HG03108 (cell line): ENCODE measurements around the gene CAMTA1.

Experiments
- ATAC-seq: cut with Tn5 transposase; IDR thresholded peaks from one replicate; pipeline ENCODE4 v1.9.1; 2021; ENCODE audit warnings: moderate library complexity; ENCODE audit not compliant: unreplicated experiment

Gene CAMTA1

DNA sequence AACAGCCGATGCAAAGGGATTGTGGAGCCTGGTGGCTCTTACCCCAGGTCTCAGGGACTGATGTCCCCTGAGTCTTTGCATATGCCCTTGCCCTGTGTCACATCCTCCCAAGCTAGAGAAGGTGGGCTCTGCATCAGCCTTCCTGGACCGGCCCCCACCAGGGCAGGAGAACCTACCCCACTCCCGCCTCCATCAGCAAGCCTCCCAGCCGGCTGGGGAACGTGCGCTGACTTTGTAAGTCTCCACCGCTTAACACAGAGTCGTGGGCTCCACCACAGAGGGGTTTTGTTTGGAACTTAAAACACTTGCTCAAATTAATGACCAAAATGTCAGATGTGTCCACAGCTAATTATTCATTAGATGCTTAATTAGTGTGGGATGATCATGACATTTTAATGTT lies 730.6 kb downstream of the CAMTA1 start:
- ATAC-seq: no peak

DNA sequence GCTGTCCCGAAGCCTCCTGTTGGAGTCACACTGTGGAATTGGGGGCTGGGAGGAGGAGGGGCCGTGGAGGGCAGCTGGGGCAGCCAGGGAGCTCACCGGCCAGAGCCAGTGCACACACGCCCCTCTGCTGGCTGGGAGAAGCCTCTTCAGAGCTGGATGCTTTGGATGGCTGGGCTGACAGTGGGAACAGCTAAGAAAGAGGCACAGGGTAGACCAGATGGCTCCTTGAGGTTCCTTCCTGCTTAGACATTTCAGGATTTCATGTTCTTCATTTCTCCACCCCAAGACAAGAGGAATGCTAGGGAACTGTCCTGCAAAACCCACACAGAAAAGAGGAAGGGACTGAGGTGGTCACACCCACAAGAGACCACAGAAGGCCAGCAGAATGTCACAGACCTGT lies 731.1 kb downstream of the CAMTA1 start:
- ATAC-seq: no peak

DNA sequence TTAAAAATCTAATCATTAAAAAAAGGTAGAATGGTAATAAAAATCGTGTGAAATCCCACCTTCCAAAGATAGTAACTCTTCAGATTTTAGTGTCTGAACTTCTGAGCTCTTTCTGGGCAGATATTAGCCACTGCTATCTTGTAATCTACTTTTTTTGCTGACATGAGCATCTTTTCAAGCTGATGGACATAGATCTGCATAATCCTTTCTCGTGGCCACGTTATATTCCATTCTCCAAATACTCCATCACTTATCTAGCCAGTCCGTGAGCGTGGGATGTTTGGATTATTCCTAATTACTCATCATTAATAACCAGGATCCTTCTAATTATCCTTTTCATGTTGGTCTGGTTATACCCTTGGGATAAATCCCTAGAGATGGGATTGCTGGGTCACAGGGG lies 731.7 kb downstream of the CAMTA1 start:
- no peak for ATAC-seq

DNA sequence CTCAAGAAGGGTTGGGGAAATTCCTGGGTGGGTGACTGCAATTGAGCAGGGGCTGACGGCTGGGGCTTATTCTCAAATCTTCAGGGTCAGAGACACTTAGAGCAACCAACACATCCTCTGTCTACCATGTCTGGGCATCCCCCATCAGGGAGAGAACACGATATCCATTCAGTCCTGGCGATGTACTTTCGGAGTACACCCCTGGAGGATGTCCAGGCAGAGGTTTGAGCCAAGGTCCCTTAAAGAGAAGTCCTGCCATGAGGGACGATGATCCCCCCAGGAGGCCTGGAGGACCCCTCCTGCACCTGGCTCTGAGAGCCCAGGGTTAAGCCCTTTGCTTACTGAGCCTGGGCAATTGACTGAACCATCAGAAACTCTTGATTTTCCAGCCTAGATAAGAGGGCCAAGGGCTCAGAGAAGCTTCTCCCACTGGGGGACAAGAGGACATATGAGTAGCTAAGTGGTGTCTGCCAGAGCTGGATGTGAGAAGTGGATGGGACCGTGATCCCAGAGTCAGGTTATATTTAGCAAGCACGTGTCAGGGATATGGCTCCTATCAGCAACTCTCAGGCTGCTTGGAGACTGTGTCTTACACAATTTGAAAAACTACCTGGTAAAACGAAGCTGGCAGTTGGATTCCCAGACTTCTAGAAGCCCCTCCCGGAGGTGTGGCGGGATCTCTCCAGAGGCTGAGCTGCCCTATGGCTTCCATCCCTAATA lies 732.5 kb downstream of the CAMTA1 start:
- ATAC-seq: no peak

DNA sequence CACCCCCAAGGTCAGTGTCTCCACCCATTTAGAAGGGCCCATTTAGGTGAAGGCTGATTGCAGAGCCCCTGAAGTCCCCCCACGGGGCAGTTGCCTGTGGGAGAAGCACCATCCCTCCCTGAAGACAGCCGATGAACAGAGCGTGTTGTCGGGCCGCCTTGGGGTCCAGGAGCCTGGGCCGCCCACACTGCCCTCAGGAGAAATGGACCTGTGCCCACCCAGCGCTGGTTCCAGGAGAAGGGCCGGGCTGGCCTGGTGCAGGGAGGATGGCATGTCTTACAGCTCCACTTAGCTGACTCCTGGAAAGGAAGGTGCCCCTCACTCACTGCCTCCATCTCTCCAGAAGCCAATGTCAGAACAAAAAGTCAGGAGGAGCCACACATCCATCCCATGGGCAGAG lies 733.2 kb downstream of the CAMTA1 start:
- no peak for ATAC-seq

DNA sequence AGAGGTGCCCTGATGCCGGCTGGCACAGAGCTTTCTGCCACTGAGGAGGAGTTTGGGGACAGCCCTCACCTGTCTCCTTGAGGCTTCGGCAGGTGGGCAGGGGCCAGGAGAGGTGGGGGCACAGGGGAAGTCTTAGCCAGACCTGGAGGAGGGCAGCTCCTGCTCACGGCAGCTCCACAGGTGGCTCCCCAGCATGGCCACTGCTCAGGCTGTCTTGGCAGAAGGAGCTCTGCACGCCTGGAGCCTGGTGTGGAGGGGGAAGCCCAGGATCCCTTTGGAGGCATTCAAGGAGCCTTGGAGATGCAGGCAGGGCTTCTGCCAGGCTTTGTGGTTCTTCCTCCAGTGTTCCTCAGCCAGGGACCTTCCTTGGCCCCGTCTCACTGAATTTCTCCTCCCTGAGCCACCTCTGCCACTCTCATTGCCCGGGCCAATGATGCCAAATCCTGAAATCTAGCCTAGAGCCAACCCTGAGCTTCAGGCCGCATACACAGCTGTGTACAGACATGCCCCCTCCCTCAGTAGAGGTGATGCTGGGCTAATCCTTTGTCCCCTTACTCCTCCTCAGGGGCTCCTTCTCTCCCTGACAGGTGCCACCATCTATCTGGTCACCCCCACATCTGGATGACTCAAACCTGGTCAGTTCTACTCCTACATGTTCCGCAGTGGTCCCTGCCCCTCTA lies 734.1 kb downstream of the CAMTA1 start:
- no peak for ATAC-seq

DNA sequence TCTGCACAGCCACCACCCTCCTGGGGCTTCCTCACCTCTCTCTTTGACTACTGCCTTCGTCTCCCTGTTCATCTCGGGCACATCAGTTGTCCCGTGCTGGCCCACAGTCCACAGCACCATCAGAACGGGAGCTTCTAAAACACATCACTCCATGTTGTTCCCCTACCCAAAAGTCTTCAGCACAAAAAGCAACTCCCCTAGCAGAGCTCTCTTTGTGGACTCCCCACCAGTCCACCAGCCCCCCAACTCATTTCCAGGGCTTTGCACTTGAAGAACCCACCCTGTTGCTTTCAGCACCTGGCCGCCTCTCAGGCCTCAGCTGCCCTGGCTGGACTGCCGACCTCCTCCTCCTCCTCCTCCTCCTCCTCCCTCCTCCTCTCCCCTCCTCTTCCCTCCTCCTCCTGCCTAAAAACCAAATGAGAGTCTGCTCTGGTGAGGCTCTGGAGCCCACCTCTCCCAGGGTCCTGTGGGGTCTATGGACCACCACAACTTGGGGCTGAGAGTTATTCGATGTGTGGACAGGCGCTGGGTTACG lies 734.7 kb downstream of the CAMTA1 start:
- no peak for ATAC-seq

DNA sequence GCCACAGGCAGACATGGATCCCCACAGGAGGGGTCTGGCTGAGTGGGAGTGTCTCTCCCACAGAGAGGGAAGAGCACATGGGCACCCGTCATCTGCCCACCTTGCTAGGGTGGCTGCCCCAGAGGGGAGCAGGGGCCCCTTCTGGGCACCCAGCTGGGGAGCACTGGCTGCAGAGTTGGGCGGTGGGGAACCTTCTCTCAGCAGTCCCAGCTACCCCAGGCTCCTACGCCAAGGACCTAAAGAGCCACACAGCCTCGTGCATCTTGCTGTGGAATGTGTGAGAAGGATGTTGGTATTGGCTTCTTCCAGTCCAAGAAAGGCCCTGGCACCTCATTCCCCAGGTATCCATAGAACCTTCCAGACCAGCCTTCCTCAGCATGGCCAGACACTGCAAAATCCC lies 735.2 kb downstream of the CAMTA1 start:
- ATAC-seq: no peak

DNA sequence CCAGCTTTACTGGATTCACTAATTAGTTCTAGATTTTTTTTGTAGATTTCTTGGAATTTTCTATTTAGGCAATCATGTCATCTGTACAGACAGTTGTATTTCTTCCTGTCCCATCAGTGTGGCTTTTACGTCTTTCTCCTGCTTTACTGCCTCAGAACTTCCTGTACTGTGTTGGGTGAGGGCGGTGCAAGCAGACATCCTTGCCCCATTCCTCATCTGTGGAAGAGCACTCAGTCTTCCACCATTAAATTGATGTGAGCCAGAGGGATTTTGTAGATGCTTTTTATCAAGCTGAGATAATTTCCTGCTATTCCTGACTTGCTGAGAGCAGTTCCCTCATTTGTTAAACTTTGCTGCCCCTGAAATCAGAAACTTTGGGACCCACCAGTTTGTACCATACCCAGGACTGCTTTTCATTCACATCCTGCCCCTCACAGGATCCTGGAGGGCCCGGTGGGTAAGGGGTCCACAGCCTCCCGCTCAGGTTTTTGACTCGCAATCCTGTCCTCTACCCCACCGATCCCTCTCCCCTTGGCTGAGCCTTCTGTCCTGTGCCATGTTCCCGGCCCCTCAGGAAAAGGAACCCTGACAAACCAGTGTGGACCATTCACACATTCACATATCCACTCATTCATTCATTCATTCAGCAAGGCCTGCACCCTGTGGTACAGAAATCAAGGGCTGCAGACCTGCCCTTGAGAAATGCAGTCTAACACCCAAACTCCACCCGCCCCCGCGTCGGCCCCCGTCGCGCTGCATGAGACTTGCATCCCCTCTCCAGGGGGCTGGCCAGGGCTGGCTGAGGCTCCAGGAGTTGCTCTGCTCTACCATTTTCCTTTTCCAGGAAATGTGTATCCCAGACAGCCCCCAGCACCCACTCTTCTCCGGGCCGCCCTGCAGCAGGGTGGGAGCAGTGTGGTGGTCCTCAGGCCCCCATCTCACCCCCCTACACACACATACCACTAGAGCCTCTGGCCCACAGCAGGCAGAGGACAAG lies 739.4 kb downstream of the CAMTA1 start:
- no peak for ATAC-seq

DNA sequence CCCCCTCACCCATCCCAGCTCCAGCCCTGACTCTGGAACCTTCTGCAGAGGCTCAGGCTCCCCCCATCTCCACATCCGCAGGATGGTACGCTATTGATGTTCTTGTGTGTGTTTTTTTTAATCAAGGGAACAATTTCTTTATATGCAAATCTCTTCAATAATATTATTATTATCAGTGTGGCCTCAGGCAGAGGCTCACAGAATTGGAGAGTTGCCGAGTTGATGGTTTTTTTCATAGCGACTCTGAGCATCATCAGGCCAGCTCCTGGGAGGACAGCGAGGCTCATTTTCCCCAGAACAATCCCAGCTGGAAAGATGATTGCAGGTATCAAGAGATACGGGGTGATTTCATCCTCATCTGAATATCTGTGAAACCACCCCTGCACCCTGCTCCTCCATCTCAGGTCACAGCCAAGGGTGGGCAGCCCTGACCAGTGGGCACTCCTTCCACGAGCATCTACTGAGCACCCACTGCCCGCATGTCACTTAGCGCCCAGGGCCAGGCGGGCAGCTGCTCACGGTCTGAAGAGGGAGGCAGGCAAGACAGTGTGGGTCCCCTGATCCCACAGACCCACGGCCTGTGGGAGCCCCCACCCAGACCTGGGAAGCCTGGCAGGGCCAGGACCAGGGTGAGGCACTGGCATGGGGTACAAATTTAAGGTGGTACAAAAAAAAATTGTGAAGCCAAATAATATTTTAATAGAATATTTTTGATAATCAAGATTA lies 740.2 kb downstream of the CAMTA1 start:
- ATAC-seq: no peak

DNA sequence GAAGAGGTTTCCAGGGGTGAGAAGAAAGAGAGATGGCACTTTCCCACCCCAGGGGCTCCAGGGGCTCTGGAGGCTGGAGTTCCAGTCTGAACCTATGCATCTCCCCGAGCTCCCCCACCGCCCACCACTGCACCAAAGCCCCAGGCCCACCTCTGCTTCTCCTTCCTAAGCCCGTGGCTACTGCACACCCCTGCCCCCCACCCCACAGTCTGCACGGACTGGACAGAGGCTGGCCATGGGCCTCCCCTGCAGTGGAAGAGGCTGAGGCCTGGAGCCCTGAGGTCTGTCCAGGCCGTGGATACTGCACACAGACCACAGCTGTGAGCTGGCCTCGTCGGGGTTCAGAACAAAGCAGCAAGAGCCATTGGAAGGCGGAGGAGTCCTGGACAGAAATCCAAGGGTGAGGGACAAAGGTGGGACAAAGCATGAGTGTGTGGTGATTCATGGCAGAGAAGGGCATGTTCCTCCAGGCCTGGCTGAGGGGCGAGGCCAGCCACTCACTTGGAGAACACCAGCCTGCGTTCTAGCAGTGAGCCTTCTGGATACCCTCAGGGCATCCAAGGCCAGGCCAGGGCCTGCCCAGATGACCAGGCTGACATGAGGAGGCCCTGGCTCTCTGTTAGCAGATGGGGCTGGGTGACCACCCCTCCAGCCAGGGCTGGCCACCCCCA lies 741.1 kb downstream of the CAMTA1 start:
- ATAC-seq: no peak

DNA sequence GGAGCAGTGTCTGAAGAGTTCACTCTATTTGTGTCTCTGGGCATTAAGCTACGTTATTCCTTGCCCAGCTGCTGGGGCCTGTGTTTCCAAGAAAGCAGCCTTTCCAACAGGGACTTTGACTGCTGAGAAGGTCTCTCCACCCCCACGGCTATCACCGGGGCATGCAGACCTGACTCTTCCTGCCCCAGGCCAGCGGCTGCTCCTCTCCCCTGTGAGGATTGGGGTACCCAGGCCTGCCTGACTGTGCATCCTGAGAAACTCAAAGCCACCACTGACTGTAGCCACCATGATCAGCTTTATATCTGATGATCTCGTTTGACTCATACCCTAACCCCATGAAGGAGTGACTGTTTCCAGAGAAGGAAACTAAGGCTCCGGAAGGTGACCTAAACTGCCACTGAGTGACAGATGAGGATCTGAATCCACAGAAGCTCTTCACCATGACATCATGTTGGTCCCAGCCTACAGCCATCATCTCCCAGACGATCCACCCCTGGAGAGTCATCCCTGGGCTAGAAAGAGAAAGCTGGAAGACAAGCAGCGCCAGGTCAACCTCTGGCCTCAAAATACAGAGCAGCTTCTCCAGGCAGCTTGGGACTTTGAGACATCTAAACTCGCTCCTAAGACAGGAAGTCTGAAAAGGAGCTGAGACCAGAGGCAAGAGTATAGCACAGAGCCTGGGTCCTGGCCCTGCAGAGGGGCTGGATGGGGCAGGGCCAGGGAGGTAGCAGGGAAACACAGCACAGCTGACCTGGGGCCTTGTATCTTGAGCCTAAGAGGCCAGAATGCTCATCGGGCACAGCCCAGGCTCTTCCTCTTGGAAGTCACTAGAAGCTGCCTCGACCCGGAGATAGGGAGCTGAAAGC lies 741.8 kb downstream of the CAMTA1 start:
- ATAC-seq: no peak

DNA sequence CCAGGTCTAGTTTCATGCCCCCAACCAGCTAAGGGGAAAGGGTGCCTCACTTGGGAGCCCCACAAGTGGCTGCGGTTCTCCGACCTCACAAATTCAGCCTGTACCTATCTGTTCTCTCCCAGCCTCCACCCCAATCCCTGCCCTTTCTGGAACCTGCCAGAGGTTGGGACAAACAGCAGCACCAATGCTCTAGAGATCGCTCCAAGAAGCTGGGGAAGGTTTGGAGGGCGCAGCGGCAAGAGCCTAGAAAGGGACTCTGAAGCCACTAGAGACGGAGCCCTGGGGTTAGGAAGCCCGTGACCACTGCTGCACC lies 742.4 kb downstream of the CAMTA1 start:
- no peak for ATAC-seq

DNA sequence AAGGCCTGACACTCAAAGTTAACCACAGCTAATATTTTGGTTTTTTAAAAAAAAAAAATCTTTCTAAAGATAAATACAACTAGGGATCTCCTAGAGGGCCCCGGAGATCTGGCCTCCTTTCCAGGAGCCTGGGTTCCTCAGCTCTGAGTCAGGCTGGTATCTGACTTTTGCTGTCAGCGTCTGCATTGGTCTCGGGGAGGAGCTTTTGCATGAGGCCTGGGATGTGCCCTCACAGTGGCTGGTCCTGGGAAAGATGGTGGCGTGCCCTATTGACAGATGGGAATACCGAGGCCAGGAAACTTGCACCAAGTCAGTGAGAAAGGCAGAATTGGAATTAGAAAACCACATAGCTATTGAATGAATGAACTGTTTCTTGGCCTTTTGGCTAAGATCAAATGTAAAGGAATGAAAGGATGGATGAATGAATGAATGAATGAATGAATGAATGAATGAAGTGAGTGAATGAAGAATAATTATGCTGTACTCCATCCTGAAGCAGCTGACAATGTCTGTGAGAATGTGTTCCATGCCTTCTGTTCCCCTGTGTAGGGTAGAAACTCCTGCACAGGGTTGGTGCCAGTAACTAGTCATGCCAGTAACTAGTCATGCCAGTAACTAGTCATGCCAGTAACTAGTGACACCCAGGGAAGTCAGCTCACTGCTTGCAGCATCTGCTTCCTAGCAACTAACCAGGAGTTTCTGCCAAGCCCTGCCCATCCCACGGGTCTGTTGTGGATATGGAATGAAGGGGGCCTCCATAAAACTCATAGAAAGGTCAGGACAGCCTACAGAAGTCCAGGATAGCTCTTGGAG lies 743.3 kb downstream of the CAMTA1 start:
- no peak for ATAC-seq

DNA sequence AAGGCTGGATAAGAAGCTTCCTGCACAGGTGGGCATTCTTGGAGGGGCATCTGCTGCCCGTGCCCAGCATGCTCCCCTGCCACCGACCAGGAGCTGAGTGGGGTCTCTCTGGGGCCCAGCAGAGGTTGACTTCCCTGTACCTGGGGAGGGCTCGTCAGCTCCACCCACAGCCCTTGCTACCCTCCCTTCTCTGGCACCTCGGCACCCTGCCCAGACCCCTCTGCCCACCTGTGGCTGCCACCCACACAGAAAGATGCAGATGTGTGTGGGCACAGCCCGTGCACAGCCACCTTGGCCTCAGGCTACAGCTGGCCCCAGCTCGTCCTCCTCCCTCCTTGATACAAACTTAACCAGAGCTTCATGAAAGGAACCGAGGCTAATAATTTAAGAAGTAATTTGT lies 744.7 kb downstream of the CAMTA1 start:
- ATAC-seq: no peak

DNA sequence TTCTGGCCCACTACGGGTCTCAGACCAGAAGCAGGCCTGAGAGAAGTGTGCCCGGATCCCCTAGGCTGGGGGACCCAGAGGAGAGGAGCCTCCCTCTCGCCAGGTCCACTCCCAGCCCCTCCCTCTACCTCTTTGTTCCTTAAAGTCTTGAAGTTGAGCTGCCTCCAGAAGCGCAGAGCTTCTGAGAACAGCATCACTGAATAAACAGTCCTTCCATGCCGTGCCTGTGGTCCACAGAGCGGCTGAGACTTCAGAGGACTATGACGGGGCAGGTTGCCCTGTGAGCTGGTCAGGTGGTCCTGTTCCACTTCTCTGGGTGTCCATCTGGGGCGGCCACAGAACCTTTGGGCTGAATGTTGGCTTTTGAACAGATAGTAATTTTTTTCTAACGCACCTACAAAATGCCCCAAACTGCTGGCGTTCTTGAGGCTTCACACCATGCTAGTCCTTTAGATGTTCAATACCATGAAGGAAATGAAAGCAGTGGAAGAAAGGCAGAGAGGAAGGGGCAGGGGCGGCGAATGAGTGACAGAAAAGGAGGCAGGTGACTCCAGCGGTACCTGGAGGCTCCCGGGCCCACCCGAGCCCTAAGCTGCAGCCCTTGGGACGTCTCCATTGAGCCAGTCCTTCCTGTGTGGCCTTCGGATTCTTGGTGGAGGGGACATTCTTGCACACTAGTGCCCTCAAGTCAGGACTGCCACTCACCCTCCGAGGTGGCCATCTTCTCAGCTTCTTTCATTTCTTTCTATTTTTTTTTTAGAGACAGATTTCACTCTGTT lies 746.5 kb downstream of the CAMTA1 start:
- no peak for ATAC-seq

DNA sequence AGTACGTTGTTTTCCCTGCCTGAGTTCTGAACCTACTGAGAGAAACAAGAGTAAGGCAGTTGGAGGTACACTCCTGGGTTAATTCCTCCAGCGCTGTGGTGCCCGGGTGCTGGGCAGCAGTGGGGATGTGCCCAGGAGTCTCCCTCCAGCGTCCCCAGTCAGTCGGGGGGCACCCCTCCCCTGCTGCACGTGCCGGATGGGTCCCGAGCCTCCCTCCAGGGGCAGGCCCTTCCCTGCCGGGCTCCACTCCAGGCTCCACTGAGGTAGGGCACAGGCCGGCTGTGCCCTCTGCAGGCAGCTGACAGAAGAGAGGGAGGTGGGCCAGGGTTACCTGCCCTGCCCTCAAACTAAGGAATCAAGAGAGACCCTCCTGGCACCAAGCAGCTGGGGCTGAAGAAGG lies 747.8 kb downstream of the CAMTA1 start:
- ATAC-seq: no peak
